NCI-H345 treated with DMSO at 0.1 percent for 48 hours (cell line): ENCODE data around the gene THY1.
"Not testable (repeated sequence)": the region's sequence is repeated elsewhere in the genome, so short reads cannot be mapped to it uniquely, and the experiment has no call there.

ENCODE experiments used
- DNase-seq: peaks from one replicate; lab custom pipeline; 2025; ENCODE audit not compliant: unreplicated experiment; lab: John Stamatoyannopoulos, UW

The THY1 gene

DNA sequence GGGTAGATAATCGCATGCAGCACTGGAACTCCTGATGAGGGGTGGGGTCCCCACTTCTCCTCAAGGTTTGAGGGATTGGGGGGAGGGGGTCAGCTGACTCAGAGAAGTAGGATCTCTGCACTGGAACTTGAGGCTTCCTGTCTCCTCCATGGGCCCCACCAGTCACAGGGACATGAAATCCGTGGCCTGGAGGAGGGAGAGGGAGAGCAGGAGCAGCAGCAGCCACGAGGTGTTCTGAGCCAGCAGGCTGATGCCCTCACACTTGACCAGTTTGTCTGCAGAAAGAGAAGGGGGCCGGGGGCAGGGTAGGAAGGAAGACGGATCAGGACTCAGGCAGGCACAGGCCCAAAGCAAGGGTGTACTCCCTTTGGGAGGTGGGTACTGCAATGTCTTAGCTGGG lies 3.7 kb downstream of the THY1 start:
- no peak for DNase-seq

GRCh38 chr11:119418759-119419158 lies 4.2 kb downstream of the THY1 start:
- no peak for DNase-seq

DNA sequence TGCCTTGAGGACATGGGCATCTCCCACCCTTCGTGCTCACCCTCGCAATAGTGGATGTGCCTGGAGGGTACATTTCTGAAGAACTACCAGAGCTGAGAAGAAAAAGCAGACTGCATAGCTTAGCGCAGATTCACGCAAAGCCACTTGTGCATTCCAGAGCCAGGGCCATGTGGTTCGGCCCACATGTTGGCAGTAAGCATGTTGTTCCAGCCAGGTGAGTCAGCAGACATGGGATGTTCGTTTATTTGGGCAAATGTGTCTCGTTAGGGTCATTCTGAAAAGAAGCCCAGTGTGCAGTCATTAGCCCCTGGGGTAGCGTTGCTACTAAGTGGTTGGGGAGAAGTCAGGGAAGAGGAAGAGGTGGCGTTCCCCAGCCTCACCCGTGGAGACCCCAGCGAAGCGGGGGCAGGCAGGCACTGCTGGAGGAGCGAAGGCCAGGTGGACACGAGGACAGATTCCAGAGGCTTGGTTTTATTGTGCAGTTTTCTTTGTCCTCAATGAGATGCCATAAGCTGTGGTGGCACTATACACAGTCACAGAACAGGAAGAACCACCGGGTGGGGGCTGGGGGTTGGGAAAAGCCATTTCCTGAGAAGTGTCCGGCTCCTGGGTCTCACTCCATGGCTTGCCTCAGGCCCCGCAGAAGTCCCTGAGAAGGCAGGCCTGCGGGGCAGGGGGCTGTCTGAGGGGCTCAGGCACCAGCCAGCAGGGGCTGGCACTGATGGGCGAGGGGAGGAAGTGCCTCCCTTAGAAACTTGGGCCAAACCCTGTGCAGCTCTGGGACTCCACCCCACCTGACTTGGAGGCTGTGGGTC lies 5.0 kb downstream of the THY1 start:
- DNase-seq = no peak

- no peak for DNase-seq
Measured at GRCh38 chr11:119416606-119417580, 6.1 kb downstream of the THY1 start.

- DNase-seq = no peak
Measured at GRCh38 chr11:119415966-119416365, 7.0 kb downstream of the THY1 start.

GRCh38 chr11:119415517-119415916 lies 7.5 kb downstream of the THY1 start:
- no peak for DNase-seq

- no peak for DNase-seq
Measured at GRCh38 chr11:119414734-119415133, 8.2 kb downstream of the THY1 start.

- no peak for DNase-seq
Measured at GRCh38 chr11:119414321-119414720, 8.7 kb downstream of the THY1 start.

DNA sequence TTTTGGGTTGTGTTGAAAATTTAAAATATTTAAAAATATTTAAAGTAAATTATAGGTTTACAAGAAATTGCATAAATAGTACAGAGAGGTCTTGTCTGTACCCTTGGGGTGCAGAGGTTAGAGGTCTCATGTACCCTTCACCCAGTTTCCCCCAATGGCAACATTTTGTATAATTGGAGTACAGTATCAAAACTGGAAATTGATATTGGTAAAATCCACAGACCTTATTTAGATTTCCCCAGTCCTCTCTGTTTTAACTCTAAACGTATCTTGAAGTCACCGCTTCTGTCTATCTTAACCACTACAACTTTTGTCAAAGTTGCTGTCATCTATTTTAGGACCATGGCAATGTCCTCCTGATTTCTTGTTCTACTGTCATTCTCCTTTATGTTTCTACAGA lies 10.9 kb downstream of the THY1 start:
- no peak for DNase-seq

GRCh38 chr11:119410501-119410900 lies 12.5 kb downstream of the THY1 start:
- DNase-seq = no peak

- no peak for DNase-seq
Measured at GRCh38 chr11:119409731-119410130, 13.2 kb downstream of the THY1 start.

DNA sequence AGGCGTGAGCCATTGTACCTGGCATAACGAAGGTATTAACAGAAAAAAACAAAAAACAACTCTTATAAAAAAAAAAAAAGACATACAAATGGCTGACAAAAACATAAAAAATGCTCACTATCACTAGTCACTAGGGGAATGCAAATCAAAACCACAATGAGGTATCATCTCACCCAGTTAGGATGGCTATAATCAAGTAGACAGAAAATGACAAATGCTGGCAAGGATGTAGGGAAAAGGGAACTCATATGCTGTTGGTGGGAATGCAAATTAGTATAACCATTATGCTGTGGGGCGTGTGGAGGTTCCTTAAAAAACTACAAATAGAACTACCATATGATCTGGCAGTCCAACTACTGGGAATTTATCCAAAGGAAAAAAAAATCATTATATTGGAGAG lies 17.0 kb downstream of the THY1 start:
- no peak for DNase-seq

DNA sequence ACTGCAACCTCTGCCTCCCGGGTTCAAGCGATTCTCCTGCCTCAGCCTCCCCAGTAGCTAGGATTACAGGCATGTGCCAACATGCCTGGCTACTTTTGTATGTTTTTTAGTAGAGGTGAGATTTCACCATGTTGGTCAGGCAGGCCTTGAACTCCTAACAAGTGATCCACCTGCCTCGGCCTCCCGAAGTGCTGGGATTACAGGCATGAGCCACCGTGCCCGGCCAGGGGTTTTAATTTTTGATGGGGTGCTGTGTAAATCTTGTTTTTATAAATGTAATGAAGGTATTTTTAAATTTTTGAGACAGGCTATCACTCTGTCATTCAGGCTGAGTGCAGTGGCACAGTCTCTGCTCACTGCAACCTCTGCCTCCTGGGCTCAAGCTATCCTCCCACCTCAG lies 17.5 kb downstream of the THY1 start:
- DNase-seq = not testable (repeated sequence)

DNA sequence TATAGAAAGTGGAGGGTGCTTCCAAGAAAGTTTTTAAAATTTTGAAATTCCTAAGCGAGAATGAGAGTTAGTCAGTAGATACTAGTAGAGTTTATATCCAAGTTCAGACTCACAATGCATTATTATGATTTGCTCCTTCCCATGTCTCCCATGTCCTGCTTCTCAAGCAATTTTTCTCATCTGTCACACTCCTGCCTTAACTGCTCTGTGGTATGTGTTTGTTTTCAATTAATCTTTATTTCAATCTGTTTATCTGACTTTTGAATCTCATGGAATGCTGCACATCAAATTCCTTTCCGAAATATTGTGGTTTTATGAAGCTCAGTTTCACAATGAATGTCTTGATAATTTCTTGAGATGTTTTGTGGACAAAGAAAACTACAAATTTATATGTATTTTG lies 18.1 kb downstream of the THY1 start:
- DNase-seq = no peak

DNA sequence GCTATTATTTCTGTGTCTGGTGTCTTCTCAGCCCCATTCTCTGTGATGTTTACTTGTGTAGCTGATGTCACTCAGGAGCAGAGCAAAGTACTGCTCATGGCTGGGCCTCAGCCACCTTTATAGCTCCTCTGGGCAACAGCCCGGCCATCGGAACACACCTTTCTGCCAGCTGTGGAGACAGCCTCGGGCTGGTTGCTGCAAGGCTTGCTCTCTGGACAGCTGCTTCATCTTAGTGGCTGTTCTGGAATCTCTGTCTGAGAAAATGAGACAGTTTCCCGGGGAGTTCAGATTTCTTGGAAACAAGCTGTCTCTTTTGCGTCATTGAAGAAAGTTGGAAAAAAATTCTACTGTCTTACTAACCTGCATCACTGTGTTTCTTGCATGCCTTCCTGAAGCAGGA lies 20.0 kb downstream of the THY1 start:
- no peak for DNase-seq

DNA sequence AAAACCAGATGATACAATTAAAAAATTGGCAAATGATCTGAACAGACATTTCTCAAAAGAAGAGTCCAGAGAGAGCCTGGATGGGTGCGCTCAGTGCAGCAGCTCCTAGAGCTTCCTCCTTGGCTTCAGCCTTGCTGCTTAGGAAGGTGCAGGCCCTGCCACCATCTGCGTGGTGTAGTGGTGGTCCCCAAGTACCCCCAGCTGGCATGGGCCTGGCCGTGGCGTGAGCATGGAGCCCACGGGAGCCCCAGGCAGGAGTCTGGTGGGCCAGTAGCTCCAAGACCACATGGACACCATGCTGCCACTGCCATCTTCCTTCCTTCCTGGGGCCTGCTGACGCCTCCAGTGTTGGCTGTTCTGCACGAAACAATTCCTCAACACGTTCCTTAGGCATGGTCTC lies 20.5 kb downstream of the THY1 start:
- DNase-seq = no peak

GRCh38 chr11:119400860-119401259 lies 22.1 kb downstream of the THY1 start:
- no peak for DNase-seq

DNA sequence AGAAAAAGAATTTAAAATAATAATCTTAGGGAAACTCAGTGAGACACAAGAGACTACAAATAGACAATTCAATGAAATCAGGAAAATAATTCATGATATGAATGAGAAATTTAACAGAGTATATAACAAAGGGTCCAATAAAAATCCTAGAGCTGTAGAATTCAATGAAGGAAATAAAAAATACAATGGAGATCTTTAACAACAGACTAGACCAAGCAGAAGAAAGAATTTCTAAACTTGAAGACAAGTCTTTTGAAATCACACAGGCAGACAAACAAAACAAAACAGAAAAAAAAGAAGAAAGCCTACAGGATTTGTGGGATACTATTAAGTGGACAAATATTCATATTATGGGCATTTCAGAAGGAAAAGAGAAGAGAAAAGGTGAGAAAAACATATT lies 25.2 kb downstream of the THY1 start:
- DNase-seq = no peak

DNA sequence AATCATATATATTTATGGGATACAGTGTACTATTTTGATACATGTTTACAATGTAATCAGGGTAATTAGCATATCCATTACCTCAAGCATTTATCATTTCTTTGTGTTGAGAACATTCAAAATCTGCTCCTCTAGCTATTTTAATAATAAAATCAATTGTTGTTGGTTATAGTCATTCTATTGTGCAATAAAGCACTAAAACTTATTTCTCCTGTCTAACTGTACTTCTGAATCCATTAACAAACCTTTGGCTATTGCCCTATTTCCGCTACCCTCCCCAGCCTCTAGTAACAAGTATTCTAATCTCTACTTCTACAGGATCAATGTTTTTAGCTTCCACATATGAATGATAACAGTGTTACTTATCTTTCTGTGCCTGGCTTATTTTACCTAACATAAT lies 26.1 kb downstream of the THY1 start:
- no peak for DNase-seq

DNA sequence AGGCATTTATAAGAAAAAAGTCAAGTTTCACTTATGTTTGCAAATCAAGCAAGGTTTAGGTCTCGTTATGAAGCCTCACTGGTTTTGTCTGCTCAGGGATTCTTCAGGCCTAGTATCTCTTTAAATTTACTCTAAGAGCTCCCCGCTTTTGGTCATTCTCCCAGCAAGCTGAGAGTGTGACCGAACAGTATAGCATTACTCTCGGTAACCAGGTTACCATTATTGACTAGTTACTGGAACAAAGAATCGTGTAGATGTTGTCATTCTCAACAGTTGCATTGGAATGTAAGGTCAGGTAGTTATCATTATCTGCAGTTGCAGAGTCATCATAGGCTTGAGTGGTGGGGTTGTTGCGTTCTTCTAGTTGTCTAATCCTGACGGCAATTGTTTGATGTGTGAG lies 31.7 kb downstream of the THY1 start:
- DNase-seq = no peak

DNA sequence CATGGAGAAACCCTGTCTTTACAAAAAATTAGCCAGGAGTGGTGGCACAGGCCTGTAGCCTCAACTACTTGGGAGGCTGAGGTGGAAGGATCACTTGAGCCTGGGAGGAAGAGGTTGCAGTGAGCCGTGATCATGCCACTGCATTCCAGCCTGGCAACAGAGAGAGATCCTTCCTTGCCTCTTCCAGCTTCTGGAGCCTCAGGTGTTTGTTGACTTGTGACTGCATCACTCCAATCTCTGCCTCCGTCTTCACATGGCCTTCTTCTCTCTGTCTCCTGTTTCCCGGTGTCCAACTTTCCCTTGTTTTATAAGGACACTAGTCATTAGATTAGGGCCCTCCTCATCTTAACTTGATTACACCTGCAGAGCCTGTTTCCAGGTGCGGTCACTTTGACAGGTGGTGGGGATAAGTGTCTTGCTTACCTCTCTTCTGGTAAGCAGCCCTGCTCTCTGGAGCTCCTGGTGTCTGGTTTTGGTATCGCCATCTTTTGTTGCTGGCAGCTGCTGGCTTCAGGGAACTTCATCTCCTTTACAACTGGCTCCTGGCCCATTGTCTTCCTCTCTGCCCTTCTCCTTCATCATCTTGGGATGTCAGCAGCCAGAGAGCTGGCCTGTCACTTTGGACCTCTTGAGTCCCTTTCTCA lies 33.2 kb downstream of the THY1 start:
- DNase-seq = no peak

DNA sequence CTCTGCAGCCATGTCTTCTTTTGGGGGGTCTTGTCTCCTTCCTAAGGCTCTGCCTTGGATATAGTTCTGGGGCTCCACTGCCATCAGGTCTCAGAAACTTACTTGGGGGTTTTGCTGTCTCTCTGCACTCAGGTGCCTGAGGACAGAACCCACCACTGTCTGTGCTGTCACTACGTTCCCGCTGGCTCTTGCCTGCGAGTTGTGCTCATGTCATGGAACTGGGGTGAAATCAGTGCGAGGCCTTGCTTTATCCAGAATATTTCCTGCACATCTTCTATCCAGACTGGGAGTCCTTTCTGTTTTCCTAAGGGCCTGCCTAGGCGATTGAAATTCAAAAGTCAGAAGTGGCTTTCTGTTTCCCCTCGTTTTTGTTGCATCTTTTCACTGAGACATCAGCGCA lies 34.9 kb downstream of the THY1 start:
- no peak for DNase-seq
